H1 (cell line): ENCODE data around the gene ADO. TPM values are rescaled to one million over a fixed set of nuclear protein-coding genes. Genes with fewer than 3 reads are reported as not detected.

Experiments used
- SP1 ChIP-seq: IDR thresholded peaks from 2 replicates; pipeline ENCODE4 v1.6.1; 2011; ENCODE audit warnings: low read depth, low read length
- YY1 ChIP-seq: IDR thresholded peaks from 2 replicates; pipeline ENCODE4 v1.6.1; 2011; ENCODE audit warnings: low read depth, mild to moderate bottlenecking, low read length
- polyA plus RNA-seq, 7 experiments: library from polyadenylated mRNA; depleted of rRNA in 3 of 7; stranded (reverse) in 5 of 7; unstranded in 2 of 7; fragments of >200 nt in 5 of 7; fragments of 200-250 nt in 2 of 7; gene quantifications; 1 replicate in 5 of 7; 2 replicates in 1 of 7; 4 replicates in 1 of 7; pipeline versions ENCODE4 v1.2.1 to v1.2.3, GENCODE V29; 2011 to 2013; ENCODE audit warnings: missing spikeins in 2 of 7, mixed read lengths in 2 of 7
- total RNA-seq: library from RNA; stranded (reverse); fragmentation: NEBNext Ultra II Directional; extraction: Animal tissue kit (Norgen Biotek cat#: 25700); gene quantifications from 2 replicates; pipeline ENCODE4 v1.2.1, GENCODE V29; 2021

The ADO gene
- total and polyA plus RNA-seq, 2 of the 8 experiments (the other 6 are each of a cell fraction or from before 2014, with no cell fraction given) = 18.7 to 27.9 TPM

- no peak for TF ChIP-seq SP1
- no peak for TF ChIP-seq YY1
- TF ChIP-seq, all 59 proteins: peak for 0
These were observed 46.1 kb downstream of the ADO start (continued) for GRCh38 chr10:62850646-62851045.
